NT2/D1 (cell line): ENCODE measurements around the gene UGT1A9.

Source experiments
- DNase-seq: peaks from one replicate; pipeline ENCODE4 v3.0.0-alpha.2; 2011; ENCODE audit warnings: low read depth, low spot score
- H3K27me3 ChIP-seq: 2 replicates; pipeline ENCODE4 v1.6.0; 2011; ENCODE audit warnings: mild to moderate bottlenecking; ENCODE audit not compliant: insufficient read length, insufficient read depth
- H3K36me3 ChIP-seq: 2 replicates; pipeline ENCODE4 v1.6.1; 2011; ENCODE audit warnings: mild to moderate bottlenecking, low read length, mixed read lengths; ENCODE audit not compliant: insufficient read depth, insufficient read length
- H3K4me1 ChIP-seq: 2 replicates; pipeline ENCODE4 v1.5.1; 2011; ENCODE audit not compliant: insufficient read depth, insufficient read length
- H3K4me3 ChIP-seq: 2 replicates; pipeline ENCODE4 v1.5.1; 2011; ENCODE audit warnings: low read depth; ENCODE audit not compliant: insufficient read length
- H3K9ac ChIP-seq: 2 replicates; pipeline ENCODE4 v1.6.0; 2011; ENCODE audit warnings: low read depth; ENCODE audit not compliant: insufficient read length
- H3K9me3 ChIP-seq: 2 replicates; pipeline ENCODE4 v1.5.1; 2011; ENCODE audit warnings: mild to moderate bottlenecking, low read length; ENCODE audit not compliant: insufficient read depth
- SUZ12 ChIP-seq: IDR thresholded peaks from 2 replicates; pipeline ENCODE4 v1.6.1; 2011; ENCODE audit not compliant: insufficient read length, insufficient read depth; ENCODE audit errors: extremely low read depth
- YY1 ChIP-seq: IDR thresholded peaks from 2 replicates; pipeline ENCODE4 v1.6.1; 2011; ENCODE audit not compliant: insufficient read length, insufficient read depth
- ZNF274 ChIP-seq: IDR thresholded peaks from 2 replicates; pipeline ENCODE4 v1.6.1; 2011; ENCODE audit warnings: mild to moderate bottlenecking, low read depth, low read length

The UGT1A9 gene

GRCh38 chr2:233816771-233817170 lies 145.1 kb downstream of the UGT1A9 start:
- Histone ChIP-seq H3K27me3 (peaks cover 2% of the 10 kb centered on the region), H3K36me3 (no peaks in the 10 kb centered on the region), H3K9me3 (no peaks in the 10 kb centered on the region), H3K4me1 (no peaks in the 10 kb centered on the region), H3K4me3 (no peak overlapping the region), H3K9ac (no peak overlapping the region)
- DNase-seq, result no peak
- TF ChIP-seq SUZ12, result no peak
- TF ChIP-seq YY1, result no peak
- TF ChIP-seq ZNF274, result no peak

GRCh38 chr2:233817361-233817911 lies 145.7 kb downstream of the UGT1A9 start:
- Histone ChIP-seq H3K4me1 (peaks cover 1% of the 10 kb centered on the region), H3K27me3 (peaks cover 2% of the 10 kb centered on the region), H3K9me3 (no peaks in the 10 kb centered on the region), H3K36me3 (no peaks in the 10 kb centered on the region), H3K9ac (no peak overlapping the region), H3K4me3 (no peak overlapping the region)
- no peak for TF ChIP-seq SUZ12
- TF ChIP-seq YY1, result no peak
- no peak for TF ChIP-seq ZNF274
- no peak for DNase-seq

GRCh38 chr2:233817995-233818638 lies 146.4 kb downstream of the UGT1A9 start:
- TF ChIP-seq YY1 (no peak), ZNF274 (no peak), SUZ12 (no peak)
- no peak overlapping the region for H3K9ac ChIP-seq

GRCh38 chr2:233818639-233819621 lies 147.2 kb downstream of the UGT1A9 start:
- no peaks in the 10 kb centered on the region for H3K36me3 ChIP-seq
- no peak for DNase-seq
- peaks cover 2% of the 10 kb centered on the region for H3K27me3 ChIP-seq
- no peaks in the 10 kb centered on the region for H3K9me3 ChIP-seq
- TF ChIP-seq SUZ12, result no peak
- no peak for TF ChIP-seq YY1
- TF ChIP-seq ZNF274, result no peak
- H3K4me1 ChIP-seq, result peaks cover 7% of the 10 kb centered on the region
- no peak overlapping the region for H3K9ac ChIP-seq
- H3K4me3 ChIP-seq, result no peak overlapping the region

More at GRCh38 chr2:233817995-233818638, 146.4 kb downstream of the UGT1A9 start:
- peaks cover 7% of the 10 kb centered on the region for H3K4me1 ChIP-seq
- no peaks in the 10 kb centered on the region for H3K36me3 ChIP-seq
- no peak overlapping the region for H3K4me3 ChIP-seq
- no peaks in the 10 kb centered on the region for H3K9me3 ChIP-seq
- H3K27me3 ChIP-seq, result peaks cover 2% of the 10 kb centered on the region
- no peak for DNase-seq

- Histone ChIP-seq H3K4me3 (no peak overlapping the region), H3K9me3 (no peaks in the 10 kb centered on the region), H3K27me3 (peaks cover 2% of the 10 kb centered on the region), H3K4me1 (peaks cover 7% of the 10 kb centered on the region), H3K36me3 (no peaks in the 10 kb centered on the region), H3K9ac (no peak overlapping the region)
- DNase-seq, result no peak
- TF ChIP-seq ZNF274 (no peak), YY1 (no peak), SUZ12 (no peak)
Observed at GRCh38 chr2:233819884-233820773, 148.4 kb downstream of the UGT1A9 start.

GRCh38 chr2:233820774-233821105 lies 149.0 kb downstream of the UGT1A9 start:
- no peak for DNase-seq
- peaks cover 2% of the 10 kb centered on the region for H3K27me3 ChIP-seq
- no peak overlapping the region for H3K4me3 ChIP-seq
- H3K9ac ChIP-seq, result no peak overlapping the region
- H3K4me1 ChIP-seq, result peaks cover 7% of the 10 kb centered on the region
- no peak for TF ChIP-seq SUZ12
- no peak for TF ChIP-seq YY1
- TF ChIP-seq ZNF274, result no peak
- H3K9me3 ChIP-seq, result no peaks in the 10 kb centered on the region
- no peaks in the 10 kb centered on the region for H3K36me3 ChIP-seq

- peaks cover 2% of the 10 kb centered on the region for H3K27me3 ChIP-seq
- H3K9ac ChIP-seq, result no peak overlapping the region
- DNase-seq, result no peak
- H3K4me3 ChIP-seq, result no peak overlapping the region
- peaks cover 7% of the 10 kb centered on the region for H3K4me1 ChIP-seq
- TF ChIP-seq YY1 (no peak), SUZ12 (no peak), ZNF274 (no peak)
- H3K9me3 ChIP-seq, result no peaks in the 10 kb centered on the region
- H3K36me3 ChIP-seq, result no peaks in the 10 kb centered on the region
Observed at GRCh38 chr2:233821196-233821595, 149.5 kb downstream of the UGT1A9 start.
